GF-D8 (cell line): ENCODE results near the gene SYDE1.
"Not testable (repeated sequence)": the region's sequence is repeated elsewhere in the genome, so short reads cannot be mapped to it uniquely, and the experiment has no call there.

Experiments used
- DNase-seq: peaks from one replicate; lab custom pipeline; 2025; lab: John Stamatoyannopoulos, UW

The SYDE1 gene, protein sequence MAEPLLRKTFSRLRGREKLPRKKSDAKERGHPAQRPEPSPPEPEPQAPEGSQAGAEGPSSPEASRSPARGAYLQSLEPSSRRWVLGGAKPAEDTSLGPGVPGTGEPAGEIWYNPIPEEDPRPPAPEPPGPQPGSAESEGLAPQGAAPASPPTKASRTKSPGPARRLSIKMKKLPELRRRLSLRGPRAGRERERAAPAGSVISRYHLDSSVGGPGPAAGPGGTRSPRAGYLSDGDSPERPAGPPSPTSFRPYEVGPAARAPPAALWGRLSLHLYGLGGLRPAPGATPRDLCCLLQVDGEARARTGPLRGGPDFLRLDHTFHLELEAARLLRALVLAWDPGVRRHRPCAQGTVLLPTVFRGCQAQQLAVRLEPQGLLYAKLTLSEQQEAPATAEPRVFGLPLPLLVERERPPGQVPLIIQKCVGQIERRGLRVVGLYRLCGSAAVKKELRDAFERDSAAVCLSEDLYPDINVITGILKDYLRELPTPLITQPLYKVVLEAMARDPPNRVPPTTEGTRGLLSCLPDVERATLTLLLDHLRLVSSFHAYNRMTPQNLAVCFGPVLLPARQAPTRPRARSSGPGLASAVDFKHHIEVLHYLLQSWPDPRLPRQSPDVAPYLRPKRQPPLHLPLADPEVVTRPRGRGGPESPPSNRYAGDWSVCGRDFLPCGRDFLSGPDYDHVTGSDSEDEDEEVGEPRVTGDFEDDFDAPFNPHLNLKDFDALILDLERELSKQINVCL

DNA sequence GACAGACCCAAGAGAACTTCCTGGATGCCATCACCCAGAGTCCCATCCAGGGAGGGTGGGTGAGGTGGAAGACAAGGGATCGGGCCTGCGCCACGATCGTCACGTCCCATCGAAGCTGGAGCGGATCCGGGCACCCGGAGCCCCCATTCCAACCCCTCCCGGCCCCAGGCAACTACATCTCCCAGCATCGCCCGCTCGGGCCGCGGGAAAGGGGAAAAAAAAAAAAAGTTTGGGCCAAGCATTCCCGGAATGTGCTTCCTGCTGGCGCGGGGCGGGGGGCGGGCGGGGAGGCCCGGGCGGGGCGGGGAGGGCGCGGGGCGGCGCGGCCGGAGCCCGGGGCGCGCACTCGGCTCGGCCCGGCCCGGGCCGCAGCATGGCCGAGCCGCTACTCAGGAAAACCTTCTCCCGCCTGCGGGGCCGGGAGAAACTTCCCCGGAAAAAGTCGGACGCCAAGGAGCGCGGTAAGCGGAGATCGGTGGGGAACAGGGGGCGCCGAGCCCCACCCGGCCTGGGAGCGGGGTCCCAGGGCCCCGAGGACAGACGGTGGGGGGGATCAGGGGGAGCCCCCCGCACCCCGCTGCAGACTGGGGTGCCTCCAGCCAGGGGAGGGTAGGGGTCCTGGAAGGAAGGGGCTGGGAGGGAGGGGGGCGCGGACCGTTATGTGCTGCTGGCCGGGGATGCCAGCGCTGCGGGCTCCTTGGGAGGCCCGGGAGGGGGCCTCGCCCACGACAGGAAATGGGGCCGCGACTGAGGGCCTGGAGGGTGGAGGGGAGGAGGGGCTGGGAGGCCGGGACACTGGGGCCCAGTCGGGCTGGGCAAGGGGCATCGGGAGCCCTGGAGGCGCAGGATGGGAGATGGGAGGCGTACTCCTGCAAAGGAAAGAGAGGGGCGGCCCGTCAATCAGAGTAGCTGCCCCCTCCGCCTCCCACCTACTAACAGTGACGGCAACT, at the start of gene SYDE1:
Gene SYDE1, plus strand, starts transcription at position 341 of the 950 bp plus-strand sequence. Its CDS starts 33 bp downstream, at position 374.
- no peak for DNase-seq

DNA sequence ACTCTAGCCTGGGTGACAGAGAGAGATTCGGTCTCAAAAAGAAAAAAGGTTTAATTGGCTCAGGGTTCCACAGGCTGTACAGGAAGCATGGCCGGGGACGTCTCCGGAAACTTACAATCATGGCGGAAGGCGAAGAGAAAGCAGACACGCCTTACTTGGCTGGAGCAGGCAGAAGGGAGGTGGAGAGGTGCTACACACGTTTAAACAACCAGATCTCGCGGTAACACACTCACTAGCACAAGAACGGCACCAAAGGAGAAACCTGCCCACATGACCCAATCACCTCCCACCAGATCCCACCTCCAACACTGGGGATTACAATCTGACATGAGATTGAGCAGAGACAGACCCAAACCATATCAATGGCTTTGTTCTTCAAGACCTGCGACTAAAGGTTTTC, 45.2 kb upstream of the SYDE1 start:
- DNase-seq = no peak

DNA sequence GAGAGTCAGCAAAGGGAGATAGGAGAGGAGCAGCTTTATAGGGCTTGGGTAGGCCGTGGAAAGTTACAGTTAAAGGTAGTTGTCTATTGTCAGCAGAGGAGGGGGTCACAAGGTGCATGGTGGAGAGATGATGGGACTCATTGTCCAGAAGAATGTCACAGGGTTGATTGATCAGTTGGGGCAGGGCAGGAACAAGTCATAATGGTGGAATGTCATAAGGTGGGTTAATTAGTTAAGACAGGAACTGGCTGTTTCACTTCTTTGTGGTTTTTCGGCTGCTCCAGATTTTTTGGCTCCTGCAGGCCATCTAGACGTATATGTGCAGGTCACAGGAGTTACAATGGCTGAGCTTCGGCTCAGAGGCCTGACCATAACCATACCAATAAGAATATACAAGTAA, 36.8 kb upstream of the SYDE1 start:
- DNase-seq = not testable (repeated sequence)

DNA sequence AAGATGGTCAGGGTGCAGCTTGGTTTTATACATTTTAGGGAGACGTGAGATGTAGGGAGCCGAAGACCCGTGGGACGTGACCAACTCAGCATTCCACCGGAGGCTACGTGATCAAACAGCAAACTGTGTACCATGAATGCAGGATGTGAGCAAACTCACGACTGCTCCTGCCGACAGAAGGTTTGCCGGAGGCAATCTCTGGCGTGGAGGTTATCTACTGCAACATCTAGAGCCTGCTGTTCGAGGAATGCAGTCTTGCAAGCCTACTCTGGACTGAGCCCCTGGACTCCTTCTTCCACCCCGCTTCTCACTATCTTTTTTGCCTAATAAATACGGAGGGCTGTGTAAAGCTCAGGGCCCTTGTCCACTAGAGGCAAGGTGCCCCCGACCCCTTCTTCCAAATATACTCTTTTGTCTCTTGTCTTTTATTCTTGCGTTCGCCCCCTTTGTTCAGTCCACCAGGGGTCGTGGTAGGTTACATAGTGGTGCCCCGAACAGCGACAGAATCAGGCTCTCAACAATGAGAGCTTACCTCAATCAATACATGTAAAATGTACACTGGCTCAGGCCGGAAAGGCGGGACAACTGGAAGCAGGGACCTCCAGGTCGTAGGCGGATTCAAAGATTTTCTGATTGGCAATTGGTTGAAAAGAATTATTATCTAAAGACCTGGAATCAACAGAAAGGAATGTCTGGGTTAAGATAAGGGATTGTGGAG, 34.1 kb upstream of the SYDE1 start:
- DNase-seq = no peak

DNA sequence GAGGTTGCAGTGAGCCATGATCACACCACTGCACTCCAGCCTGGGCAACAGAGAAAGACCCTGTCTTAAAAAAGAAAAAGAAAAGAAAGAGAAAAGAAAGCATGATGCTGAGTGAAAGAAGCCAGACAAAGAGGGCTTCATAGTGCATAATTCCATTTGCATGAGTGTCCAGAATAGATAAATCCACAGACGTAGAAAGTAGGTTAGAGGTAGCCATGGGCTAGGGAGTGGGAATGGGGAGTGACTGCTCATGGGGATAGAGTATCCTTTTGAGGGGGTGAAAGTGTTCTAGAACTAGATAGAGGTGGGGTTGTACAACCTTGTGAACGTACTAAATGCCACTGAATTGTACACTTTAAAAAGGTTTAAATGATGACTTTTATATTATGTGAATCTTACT, 32.8 kb upstream of the SYDE1 start:
- DNase-seq = no peak

DNA sequence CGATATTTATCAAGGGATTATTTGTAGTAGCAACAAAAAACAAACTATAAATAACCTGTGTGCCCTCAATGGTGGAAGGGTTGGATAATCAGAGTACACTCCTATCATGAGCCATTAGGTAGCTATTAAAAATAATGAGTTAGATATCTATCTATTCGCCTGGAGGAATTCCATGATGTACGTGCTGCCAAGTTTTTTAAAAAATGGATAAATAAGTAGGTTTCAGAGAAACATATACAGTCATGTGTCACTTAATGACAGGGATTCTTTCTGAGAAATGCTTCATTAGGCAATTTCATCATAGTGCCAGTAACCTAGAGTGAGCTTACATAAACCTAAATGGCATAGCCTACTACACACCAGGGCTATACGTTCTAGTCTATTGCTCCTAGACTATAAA, 31.4 kb upstream of the SYDE1 start:
- no peak for DNase-seq

DNA sequence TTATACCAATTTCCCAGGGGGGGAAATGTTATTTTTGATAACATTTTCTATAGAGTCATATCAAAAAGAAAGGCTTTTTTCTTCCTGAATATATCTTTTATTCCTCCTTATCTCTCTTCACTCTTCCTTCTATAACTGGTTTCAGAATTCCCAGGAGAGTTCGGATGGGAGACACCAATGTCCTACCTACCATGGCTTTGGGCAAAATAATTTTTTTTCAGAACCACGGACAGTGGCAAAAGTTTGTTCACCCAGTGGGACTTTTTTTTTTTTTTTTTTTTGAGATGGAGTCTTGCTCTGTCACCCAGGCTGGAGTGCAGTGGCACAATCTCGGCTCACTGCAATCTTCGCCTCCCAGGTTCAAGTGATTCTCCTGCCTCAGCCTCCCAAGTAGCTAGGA, 27.2 kb upstream of the SYDE1 start:
- not testable (repeated sequence) for DNase-seq

DNA sequence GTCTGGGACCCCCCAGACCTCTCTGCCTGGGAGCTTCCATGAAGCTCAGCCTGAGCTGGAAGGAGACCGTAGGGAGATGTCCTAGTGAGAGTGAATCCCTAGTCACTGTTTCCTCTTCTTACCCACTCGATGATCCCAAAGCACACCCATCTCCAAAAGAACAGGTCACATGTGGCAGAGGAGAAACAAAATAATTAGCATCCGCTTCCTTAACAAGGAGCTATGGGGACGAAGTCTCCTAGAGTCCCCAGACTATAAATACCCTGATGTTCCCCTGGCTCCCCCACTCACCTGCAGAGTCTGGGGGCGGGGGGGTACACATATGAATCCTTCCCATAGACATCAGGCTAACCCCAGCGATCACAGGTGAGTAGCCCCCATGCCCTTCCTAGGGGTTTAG, 25.3 kb upstream of the SYDE1 start, which contains the start of gene OR1I1:
Gene OR1I1, plus strand, starts transcription at position 301 of the 400 bp plus-strand sequence. CDS start 4,855 bp downstream, outside the sequence.
- DNase-seq = no peak

DNA sequence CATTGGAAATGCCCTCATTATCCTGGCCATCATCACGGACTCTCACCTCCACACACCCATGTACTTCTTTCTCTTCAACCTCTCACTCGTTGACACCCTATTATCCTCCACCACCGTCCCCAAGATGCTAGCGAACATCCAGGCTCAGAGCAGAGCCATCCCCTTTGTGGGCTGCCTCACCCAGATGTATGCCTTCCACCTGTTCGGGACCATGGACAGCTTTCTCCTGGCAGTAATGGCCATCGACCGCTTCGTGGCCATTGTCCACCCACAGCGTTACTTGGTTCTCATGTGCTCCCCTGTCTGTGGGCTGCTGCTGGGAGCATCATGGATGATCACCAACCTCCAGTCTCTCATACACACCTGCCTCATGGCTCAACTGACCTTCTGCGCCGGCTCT, 20.0 kb upstream of the SYDE1 start:
- no peak for DNase-seq

DNA sequence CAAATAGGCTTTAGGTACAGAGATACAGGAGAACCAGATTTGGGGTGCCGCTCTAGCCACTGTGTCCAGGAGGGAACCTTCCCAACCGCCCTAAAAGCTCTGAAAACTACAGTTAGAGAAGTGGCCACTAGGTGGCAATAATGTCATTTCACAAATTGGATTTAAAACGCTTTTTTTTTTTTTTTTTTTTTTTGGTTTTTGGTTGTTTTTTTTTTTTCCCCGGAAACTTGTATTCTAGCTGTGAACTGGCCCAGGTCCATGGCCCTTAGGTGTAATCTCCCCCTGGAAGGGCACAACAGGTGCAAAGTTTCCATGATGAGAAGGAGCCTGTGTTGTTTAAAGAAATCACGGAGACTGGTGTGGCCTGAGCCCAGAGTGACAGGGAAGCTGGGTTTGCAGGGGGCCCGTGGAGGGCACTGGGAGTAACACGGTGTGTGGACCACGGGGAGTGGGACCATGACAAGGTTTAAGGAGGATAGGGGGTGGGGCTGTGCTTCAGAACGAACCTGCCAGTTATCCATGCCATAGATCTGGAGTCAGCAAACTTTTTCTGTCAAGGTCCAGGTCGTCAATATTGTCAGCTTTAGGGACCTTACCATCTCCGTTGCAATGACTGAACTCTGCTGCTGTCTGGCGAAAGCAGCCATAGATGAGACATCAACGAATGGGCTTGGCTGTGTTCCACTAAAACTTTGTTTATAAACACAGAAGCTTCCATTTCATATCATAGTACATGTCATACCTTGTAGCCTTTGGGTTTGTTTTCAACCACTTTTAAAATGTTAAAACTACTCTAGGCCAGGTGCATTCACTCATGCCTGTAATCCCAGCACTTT, 15.1 kb upstream of the SYDE1 start:
- no peak for DNase-seq

DNA sequence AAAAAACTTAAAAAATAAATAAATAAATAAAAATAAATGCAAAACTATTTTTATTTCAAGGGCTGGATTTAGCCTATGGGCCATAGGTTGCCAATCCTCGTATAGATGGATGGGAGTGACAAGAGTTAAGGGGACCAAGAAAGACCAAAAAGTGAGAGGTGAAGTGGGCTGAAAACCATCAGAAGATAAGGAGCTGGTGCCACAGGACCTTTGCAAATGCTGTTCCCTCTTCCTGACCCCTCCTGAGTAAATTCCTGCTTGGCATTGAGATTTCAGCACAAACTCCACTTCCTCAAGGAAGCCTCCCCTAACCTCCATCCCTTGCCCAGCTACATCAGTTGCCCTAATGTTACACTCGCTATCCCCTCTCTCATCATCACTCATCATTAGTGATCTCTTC, 14.2 kb upstream of the SYDE1 start:
- no peak for DNase-seq

DNA sequence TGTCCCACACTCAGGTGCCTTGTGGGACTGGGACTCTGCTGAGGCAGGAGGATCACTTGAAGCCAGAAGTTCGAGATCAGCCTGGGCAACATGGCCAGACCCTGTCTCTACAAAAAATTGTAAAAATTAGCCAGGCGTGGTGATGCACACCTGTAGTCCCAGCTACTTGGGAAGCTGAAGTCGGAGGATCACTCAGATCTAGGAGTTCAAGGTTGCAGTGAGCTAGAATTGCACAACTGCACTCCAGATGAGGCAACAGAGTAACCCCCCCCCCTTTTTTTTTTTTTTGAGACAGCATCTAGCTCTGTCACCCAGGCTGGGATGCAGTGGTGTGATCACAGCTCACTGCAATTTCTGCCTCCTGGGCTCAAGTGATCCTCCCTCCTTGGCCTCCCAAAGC, 11.0 kb upstream of the SYDE1 start:
- DNase-seq = no peak

DNA sequence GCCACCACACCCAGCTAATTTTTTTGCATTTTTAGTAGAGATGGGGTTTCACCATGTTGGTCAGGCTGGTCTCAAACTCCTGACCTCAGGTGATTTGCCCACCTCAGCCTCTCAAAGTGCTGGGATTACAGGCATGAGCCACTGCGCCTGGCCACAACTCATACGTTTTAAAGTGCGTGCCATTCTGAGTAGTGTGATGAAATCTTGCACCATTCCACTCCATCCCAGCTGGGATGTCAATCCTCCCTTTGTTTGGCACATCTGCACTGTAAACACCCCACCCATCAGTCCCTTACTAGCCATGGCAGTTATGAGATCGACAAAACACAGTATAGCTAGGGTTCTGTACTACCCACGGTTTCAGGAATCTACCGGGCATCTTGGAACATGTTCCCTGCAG, 9.2 kb upstream of the SYDE1 start:
- not testable (repeated sequence) for DNase-seq

DNA sequence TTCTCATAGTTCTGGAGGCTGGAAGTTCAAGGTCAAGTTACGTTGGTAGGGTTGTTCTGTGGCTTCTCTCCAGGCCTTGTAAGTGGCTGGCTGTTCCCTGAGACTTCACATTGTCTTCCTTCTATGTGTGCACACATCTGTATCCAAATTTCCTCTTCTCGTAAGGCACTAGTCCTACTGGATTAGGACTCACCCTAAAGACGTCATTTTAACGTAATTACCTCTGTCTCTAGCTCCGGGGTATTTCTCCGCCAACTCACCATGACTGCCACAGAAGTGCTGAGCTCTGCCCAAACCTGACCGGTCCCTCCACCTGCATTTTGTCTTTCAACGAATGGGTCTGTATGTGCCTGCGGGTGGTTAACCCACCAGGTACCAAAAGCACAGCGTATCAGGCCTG, 8.7 kb upstream of the SYDE1 start:
- DNase-seq = no peak

DNA sequence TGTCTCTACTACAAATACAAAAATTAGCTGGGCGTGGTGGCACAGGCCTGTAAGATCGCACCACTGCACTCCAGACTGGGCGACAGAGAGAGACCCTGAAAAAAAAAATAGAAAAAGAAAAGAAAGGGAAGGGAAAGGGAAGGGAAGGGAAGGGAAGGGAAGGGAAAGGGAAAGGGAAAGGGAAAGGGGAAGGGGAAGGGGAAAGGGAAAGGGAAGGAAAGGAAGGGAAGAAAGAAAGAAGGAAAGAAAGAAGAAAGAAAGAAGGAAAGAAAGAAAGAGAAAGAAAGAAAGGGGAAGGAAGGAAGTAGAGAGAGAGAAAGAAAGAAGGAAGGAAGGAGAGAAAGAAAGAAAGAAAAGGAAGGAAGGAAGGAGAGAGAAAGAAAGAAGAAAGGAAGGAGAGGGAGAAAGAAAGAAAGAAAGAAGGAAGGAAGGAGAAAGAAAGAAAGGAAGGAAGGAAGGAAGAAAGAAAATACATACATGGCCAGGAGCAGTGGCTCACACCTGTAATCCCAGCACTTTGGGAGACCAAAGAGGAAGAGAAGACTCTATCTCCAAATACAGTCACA, 8.1 kb upstream of the SYDE1 start:
- DNase-seq = no peak

DNA sequence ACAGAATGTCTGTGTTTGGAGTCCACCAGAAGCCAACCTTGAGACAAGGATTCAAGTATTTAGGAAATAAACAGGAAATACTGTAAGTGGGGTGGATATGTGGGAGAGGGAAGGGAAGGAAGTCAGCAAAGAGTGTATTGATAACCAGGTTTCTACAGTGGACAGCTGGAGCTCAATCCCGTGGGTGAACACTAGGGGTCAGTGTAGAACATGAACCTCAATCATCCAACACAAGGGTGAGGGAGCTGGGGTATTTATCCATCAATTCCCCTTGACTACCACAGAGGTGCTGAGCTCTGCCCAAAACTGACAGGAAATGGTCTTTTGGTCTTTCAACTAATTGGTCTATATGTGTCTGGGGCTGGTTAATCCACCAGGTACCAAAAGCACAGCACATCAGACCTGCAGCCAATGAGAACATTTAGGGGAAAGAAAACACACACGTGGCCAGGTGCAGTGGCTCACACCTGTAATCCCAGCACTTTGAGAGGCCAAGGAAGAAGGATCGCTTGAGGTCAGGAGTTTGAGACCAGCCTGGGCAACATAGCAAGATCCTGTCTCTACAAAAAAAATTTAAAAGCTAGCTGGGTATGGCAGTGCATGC, 5.6 kb upstream of the SYDE1 start:
- DNase-seq = no peak

DNA sequence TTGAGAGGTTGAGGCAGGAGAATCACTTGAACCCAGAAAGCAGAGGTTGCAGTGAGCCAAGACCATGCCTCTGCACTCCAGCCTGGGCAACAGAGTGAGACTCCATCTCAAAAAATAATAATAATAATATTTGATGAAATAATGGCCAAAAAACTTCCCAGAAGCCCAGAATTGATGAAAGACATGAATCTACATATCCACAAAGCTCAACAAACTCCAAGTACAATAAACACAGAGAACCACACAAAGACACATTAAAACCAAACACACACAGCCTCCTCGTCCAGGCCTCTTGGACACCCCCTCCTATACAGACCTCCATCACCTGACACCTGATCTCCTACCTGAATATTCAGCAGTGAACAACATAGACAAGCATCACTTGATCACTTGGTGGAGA, 3.2 kb upstream of the SYDE1 start:
- no peak for DNase-seq

DNA sequence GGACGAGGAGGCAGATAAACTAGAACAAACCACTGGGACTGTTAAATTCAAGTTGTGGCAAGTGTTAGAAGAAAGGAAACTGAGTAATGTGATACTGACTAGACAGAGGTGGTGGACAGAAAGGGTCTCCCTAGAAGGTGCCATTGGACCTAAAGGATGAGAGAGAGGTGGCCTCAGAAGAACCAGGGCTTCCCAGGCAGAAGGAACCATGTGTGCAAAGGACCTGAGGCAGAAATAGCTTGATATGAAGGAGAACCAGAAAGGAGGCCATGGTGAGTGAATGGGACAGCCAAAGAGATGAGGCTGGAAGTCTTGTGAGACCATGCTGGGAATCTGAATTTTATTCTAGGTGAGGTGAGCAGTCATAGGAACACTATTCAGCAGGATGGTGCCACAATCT, 2.8 kb upstream of the SYDE1 start:
- DNase-seq = no peak

DNA sequence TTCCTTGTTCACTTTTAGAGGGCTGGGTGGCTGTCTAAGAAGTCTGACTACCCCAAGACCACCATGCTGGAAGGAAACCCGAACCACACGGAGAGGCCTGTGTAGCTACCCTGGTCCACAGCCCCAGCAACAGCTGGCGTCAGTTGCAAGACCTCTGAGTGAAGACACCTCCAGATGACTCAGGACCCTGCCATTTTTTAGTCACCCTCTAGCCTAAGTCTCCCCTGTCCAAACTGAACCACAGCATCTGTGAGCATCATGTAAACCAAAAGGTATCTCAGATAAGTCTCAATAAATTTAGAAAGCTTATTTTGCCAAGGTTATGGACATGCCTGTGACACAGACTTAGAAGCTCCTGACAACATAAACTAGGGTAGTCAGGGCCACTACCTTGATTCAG, 2.2 kb upstream of the SYDE1 start:
- no peak for DNase-seq
